ENCODE data around the gene GRIP1.

DNA sequence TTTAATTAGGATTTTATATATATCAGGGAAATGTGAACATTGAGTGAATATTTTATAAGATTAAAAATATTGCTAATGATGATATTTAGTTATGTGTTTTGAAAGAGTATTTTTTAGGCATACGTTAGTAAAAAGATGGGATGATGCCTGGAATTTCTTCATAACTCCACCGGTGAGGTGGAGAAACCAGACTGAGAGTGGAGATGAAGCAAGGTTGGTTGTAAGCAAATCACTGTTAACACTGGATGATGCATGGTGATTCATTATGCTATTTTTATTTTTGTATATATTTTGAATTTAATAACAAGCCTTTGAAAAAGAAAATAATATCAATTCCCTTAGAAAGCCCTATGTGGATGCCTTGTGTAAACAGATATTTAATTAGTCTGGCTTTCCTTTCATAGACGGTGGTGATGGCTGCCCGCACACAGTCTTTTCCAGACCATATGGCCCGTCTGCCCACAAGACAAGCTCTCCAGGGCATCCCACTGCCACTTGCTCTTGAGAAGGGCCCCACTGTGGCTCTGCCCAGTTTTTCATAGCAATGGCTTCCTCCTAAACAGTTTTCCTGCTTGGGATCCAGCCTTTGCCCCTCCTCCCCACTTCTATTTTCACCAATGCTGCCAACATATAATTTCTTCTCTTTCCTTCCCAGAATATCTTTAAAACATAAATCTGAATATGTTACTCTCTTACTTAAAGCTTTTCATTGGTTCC is 281.1 kb downstream of the GRIP1 start:
- TF ChIP-seq, protein P1, sequence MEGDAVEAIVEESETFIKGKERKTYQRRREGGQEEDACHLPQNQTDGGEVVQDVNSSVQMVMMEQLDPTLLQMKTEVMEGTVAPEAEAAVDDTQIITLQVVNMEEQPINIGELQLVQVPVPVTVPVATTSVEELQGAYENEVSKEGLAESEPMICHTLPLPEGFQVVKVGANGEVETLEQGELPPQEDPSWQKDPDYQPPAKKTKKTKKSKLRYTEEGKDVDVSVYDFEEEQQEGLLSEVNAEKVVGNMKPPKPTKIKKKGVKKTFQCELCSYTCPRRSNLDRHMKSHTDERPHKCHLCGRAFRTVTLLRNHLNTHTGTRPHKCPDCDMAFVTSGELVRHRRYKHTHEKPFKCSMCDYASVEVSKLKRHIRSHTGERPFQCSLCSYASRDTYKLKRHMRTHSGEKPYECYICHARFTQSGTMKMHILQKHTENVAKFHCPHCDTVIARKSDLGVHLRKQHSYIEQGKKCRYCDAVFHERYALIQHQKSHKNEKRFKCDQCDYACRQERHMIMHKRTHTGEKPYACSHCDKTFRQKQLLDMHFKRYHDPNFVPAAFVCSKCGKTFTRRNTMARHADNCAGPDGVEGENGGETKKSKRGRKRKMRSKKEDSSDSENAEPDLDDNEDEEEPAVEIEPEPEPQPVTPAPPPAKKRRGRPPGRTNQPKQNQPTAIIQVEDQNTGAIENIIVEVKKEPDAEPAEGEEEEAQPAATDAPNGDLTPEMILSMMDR (IDR thresholded peaks at IDR 0.05), result no peak
- no peak for TF ChIP-seq POLR2A (IDR thresholded peaks at IDR 0.05)

Data from ovary (tissue), 3 donors.